NB4 (cell line): ENCODE data around the gene GLI3.

Experiments used
- CTCF ChIP-seq: IDR thresholded peaks from one replicate; pipeline ENCODE4 v1.5.1; 2012; ENCODE audit warnings: low read depth, low read length
- POLR2A ChIP-seq: IDR thresholded peaks from 2 replicates; pipeline ENCODE4 v1.6.1; 2011; ENCODE audit warnings: mild to moderate bottlenecking; ENCODE audit not compliant: insufficient read length; ENCODE audit errors: extremely low read depth

- TF ChIP-seq CTCF: no peak
- no peak for TF ChIP-seq POLR2A
Observed at GRCh38 chr7:42096681-42097561, 140.1 kb downstream of the GLI3 start.
